OCI-LY7 (cell line): ENCODE data around the gene MAP3K5. TPM values are rescaled to one million over a fixed set of nuclear protein-coding genes. Genes with fewer than 3 reads are reported as not detected.
"Not testable (repeated sequence)": the region's sequence is repeated elsewhere in the genome, so short reads cannot be mapped to it uniquely, and the experiment has no call there.

Experiments
- BruUV-seq: library from RNA; stranded (reverse); fragments of 400-500 nt; replicated peaks from 2 replicates; lab custom pipeline; 2021; lab: Mats Ljungman, UMichigan
- CTCF ChIA-PET: fragments of 300-600 bp; sonication (Branson Sonifier 250); formaldehyde crosslinking; loops from one replicate; lab custom pipeline; 2022; ENCODE audit warnings: antibody characterized with exemption; ENCODE audit not compliant: unreplicated experiment; lab: Charles Lee
- POLR2A ChIA-PET: fragments of 300-600 bp; sonication (Branson Sonifier 250); formaldehyde crosslinking; loops from one replicate; lab custom pipeline; 2022; ENCODE audit warnings: antibody characterized with exemption; lab: Charles Lee
- DNase-seq: peaks from one replicate; pipeline ENCODE4 v3.0.0-alpha.2; 2015; ENCODE audit warnings: low spot score
- H2AFZ ChIP-seq: fragments of 200-600 bp; sonication (generic), shearing (Covaris generic); 2 replicates; pipeline ENCODE4 v1.6.1; 2014; ENCODE audit warnings: mild to moderate bottlenecking, antibody characterized with exemption, low read length, moderate library complexity
- H3K27ac ChIP-seq: fragments of 200-600 bp; sonication (generic); 2 replicates; pipeline ENCODE4 v1.5.1; 2014; ENCODE audit warnings: mixed run types, low read depth, mild to moderate bottlenecking, moderate library complexity, low read length, inconsistent platforms; ENCODE audit not compliant: poor library complexity, severe bottlenecking
- H3K36me3 ChIP-seq: fragments of 200-600 bp; sonication (generic); 2 replicates; pipeline ENCODE4 v1.6.1; 2014; ENCODE audit warnings: mild to moderate bottlenecking, antibody characterized with exemption, low read length, moderate library complexity, mixed read lengths; ENCODE audit not compliant: insufficient read depth
- H3K4me1 ChIP-seq: fragments of 200-600 bp; sonication (generic); 2 replicates; pipeline ENCODE4 v1.5.1; 2014; ENCODE audit warnings: mild to moderate bottlenecking, low read length; ENCODE audit not compliant: insufficient read depth, poor library complexity, severe bottlenecking
- H3K4me2 ChIP-seq: fragments of 200-600 bp; sonication (generic); 2 replicates; pipeline ENCODE4 v1.6.1; 2014; ENCODE audit warnings: mild to moderate bottlenecking, low read length
- H3K4me3 ChIP-seq: fragments of 200-600 bp; sonication (generic); 2 replicates; pipeline ENCODE4 v1.5.1; 2014; ENCODE audit warnings: mild to moderate bottlenecking, low read depth, low read length; ENCODE audit not compliant: poor library complexity, severe bottlenecking
- H3K79me2 ChIP-seq: fragments of 200-600 bp; sonication (generic); 2 replicates; pipeline ENCODE4 v1.6.1; 2016; ENCODE audit warnings: low read depth, mild to moderate bottlenecking, low read length, moderate library complexity, mixed read lengths; ENCODE audit not compliant: insufficient read depth
- H3K9me2 ChIP-seq: fragments of 200-600 bp; sonication (generic); 2 replicates; pipeline ENCODE4 v1.6.1; 2016; ENCODE audit warnings: mild to moderate bottlenecking, low read length, mixed read lengths; ENCODE audit not compliant: insufficient read depth
- H3K9me3 ChIP-seq: fragments of 200-600 bp; sonication (generic); 2 replicates; pipeline ENCODE4 v1.6.1; 2014; ENCODE audit warnings: mild to moderate bottlenecking, mixed run types, low read length, mixed read lengths
- H4K20me1 ChIP-seq: fragments of 200-600 bp; sonication (generic); 2 replicates; pipeline ENCODE4 v1.6.1; 2014; ENCODE audit warnings: mild to moderate bottlenecking, antibody characterized with exemption, low read length, moderate library complexity, mixed read lengths; ENCODE audit not compliant: insufficient read depth
- CTCF ChIP-seq: fragments of 200-600 bp; sonication (generic); conservative IDR thresholded peaks from 2 replicates; pipeline ENCODE4 v1.5.1; 2014; ENCODE audit warnings: mild to moderate bottlenecking, antibody characterized with exemption, low read length, moderate library complexity, mixed read lengths
- EZH2phosphoT487 ChIP-seq: fragments of 200-600 bp; sonication (generic); IDR thresholded peaks from 2 replicates; pipeline ENCODE4 v1.6.1; 2018; ENCODE audit warnings: low read depth, borderline replicate concordance, mild to moderate bottlenecking, mixed run types, antibody characterized with exemption, low read length, moderate library complexity, mixed read lengths
- intact Hi-C: fragments of 100-400 bp; cut with micrococcal nuclease; formaldehyde crosslinking; loops from one replicate; pipeline ENCODE4 v1.10.0; 2022; ENCODE audit not compliant: unreplicated experiment
- total RNA-seq, 2 experiments: library from RNA; depleted of rRNA in 1 of 2; stranded (reverse); fragments of >200 nt in 1 of 2; shearing (Covaris generic) in 1 of 2; gene quantifications; 2 replicates each; pipeline ENCODE4 v1.2.3, GENCODE V29; 2014 to 2022

The MAP3K5 gene
- total RNA-seq, 2 experiments from 2014 or later, result 13.8 to 16.6 TPM

- TSS peak; percentile 27 for BruUV-seq
- H3K79me2 ChIP-seq, result peaks cover 60% of the 10 kb centered on the region; the same call in 1 of the 2 replicates
- H3K4me1 ChIP-seq, result peaks cover 54% of the 10 kb centered on the region
- no peaks in the 10 kb centered on the region for H3K9me2 ChIP-seq
- DNase-seq, result peak; percentile 72
- H3K4me3 ChIP-seq, result peak overlapping the region; percentile 59
- TF ChIP-seq CTCF, result no peak
- no peak for TF ChIP-seq EZH2phosphoT487
- ChIA-PET CTCF (interaction anchor here (0.8 to 5.7 kb wide), 7 partner anchors 11 to 75 kb away, joined by 3 to 43 read pairs (median 3); partner anchors contain the start of gene MAP3K5), POLR2A (interaction anchor here (0.5 to 9.5 kb wide), 23 partner anchors 8 to 228 kb away, joined by 3 to 156 read pairs (median 4); partner anchors contain the start of gene MAP3K5)
- intact Hi-C loops, result loop anchor here (1.0 to 10.0 kb wide), 4 partner anchors 47 to 1038 kb away; partner anchors contain the start of gene MAP3K5
- H3K9me3 ChIP-seq, result peaks cover 8% of the 10 kb centered on the region; the same call in 1 of the 2 replicates
- H3K27ac ChIP-seq, result peak overlapping the region; percentile 93
- H4K20me1 ChIP-seq, result no peaks in the 10 kb centered on the region
- peaks cover 14% of the 10 kb centered on the region; the same call in 1 of the 2 replicates for H3K36me3 ChIP-seq
- peak overlapping the region; percentile 99 for H3K4me2 ChIP-seq
- peak overlapping the region; percentile 51; the same call in 1 of the 2 replicates for H2AFZ ChIP-seq
Observed at GRCh38 chr6:136716917-136717715, 75.2 kb downstream of the MAP3K5 start.

GRCh38 chr6:136712642-136713041 lies 79.6 kb downstream of the MAP3K5 start:
- CTCF ChIA-PET, H2AFZ ChIP-seq, DNase-seq, H4K20me1 ChIP-seq, H3K4me3 ChIP-seq, H3K9me2 ChIP-seq, H3K27ac ChIP-seq, H3K4me2 ChIP-seq, BruUV-seq, H3K9me3 ChIP-seq: not testable (repeated sequence)
- POLR2A ChIA-PET, result interaction anchor here (0.5 to 2.5 kb wide), 4 partner anchors 11 to 72 kb away, joined by 3 to 10 read pairs (median 6); no protein-coding TSS in a partner anchor
- peaks cover 18% of the 10 kb centered on the region for H3K4me1 ChIP-seq
- intact Hi-C loops, result loop anchor here (10.0 kb wide), 1 partner anchor 1042 kb away; no protein-coding TSS in a partner anchor
- H3K36me3 ChIP-seq, result peaks cover 14% of the 10 kb centered on the region; the same call in 1 of the 2 replicates
- peaks cover 31% of the 10 kb centered on the region; the same call in 1 of the 2 replicates for H3K79me2 ChIP-seq

GRCh38 chr6:136711644-136712043 lies 80.6 kb downstream of the MAP3K5 start:
- no peak for TF ChIP-seq CTCF
- no peak for TF ChIP-seq EZH2phosphoT487
- H3K79me2 ChIP-seq, result peaks cover 24% of the 10 kb centered on the region; the same call in 1 of the 2 replicates
- no peak for DNase-seq

More at GRCh38 chr6:136711644-136712043, 80.6 kb downstream of the MAP3K5 start:
- Histone ChIP-seq H3K4me1 (peaks cover 8% of the 10 kb centered on the region), H3K9me3 (no peaks in the 10 kb centered on the region), H3K27ac (no peak overlapping the region), H3K9me2 (no peaks in the 10 kb centered on the region), H2AFZ (no peak overlapping the region), H3K4me2 (no peak overlapping the region), H4K20me1 (no peaks in the 10 kb centered on the region), H3K4me3 (no peak overlapping the region), H3K36me3 (peaks cover 14% of the 10 kb centered on the region; the same call in 1 of the 2 replicates)
- ChIA-PET POLR2A (interaction anchor here (0.6 to 2.5 kb wide), 6 partner anchors 9 to 81 kb away, joined by 3 to 10 read pairs (median 6); partner anchors contain the start of gene MAP3K5), CTCF (no interaction called here)
- BruUV-seq, result no TSS peak
- intact Hi-C loops, result loop anchor here (10.0 kb wide), 1 partner anchor 1043 kb away; no protein-coding TSS in a partner anchor
